ENCODE results near the gene PIK3R3.

PIK3R3 gene

DNA sequence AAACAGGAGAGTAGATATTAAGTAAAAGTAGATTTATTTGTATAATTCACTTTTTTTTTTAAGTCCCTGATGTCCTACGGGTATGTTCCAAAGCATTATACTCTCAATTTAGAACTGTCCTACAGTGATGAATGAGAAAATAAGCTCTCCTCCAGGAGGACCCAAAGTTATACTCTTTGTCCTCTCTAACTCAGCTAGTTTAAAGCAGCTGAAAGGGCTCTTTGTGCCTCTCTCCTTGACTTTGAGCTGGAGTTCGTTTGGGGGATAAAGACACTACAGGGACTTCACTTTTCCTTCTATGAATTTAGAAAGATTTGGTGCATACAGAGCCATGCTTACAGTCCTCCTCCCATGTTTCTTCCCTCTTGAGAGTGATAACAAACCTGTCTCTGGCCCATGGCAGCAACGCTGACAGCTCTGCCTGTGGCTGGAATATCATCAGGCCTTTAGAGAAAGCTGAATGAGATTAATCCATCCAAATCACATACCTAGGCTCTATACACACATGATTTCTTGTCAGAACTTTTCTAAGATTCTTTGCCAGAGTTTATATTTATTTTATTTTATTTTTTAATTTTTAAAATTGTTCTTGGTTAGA, 134.3 kb downstream of the PIK3R3 start:
- Mint-ChIP-seq H3K4me3 (no peak overlapping the region), H3K9me3 (no peaks in the 10 kb centered on the region), H3K27me3 (ENCODE audit: low read depth) (no peaks in the 10 kb centered on the region), H3K27ac (no peak overlapping the region), H3K36me3 (ENCODE audit: low read depth) (peaks cover 9% of the 10 kb centered on the region), H3K4me1 (no peaks in the 10 kb centered on the region)
- TF ChIP-seq, protein P1, sequence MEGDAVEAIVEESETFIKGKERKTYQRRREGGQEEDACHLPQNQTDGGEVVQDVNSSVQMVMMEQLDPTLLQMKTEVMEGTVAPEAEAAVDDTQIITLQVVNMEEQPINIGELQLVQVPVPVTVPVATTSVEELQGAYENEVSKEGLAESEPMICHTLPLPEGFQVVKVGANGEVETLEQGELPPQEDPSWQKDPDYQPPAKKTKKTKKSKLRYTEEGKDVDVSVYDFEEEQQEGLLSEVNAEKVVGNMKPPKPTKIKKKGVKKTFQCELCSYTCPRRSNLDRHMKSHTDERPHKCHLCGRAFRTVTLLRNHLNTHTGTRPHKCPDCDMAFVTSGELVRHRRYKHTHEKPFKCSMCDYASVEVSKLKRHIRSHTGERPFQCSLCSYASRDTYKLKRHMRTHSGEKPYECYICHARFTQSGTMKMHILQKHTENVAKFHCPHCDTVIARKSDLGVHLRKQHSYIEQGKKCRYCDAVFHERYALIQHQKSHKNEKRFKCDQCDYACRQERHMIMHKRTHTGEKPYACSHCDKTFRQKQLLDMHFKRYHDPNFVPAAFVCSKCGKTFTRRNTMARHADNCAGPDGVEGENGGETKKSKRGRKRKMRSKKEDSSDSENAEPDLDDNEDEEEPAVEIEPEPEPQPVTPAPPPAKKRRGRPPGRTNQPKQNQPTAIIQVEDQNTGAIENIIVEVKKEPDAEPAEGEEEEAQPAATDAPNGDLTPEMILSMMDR (IDR thresholded peaks at IDR 0.05; ENCODE audit: unreplicated experiment in 3 of 3), result no peak

DNA sequence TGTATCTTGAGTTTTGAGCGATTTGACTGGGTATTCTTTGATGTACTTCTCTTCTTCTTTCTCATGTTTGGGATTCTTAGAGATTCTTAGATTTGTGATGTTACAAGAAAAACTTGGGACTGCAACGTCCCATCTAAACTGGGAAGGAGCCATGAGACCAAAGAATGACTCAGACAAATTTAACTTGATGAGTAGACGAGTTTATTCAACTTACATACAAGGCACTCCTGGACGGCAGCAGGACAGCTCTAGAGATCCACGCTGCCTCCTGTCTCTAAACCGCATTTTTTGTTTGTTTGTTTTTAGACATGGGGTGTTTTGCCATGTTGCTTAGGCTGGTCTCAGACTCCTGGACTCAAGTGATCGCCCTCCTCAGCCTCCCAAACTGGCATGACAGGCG, 137.1 kb downstream of the PIK3R3 start:
- TF ChIP-seq, protein P1 (IDR thresholded peaks at IDR 0.05; ENCODE audit: unreplicated experiment in 3 of 3), result no peak
- Mint-ChIP-seq H3K36me3 (ENCODE audit: low read depth) (peaks cover 23% of the 10 kb centered on the region), H3K27me3 (ENCODE audit: low read depth) (no peaks in the 10 kb centered on the region), H3K9me3 (peaks cover 8% of the 10 kb centered on the region), H3K4me1 (no peaks in the 10 kb centered on the region), H3K27ac (no peak overlapping the region), H3K4me3 (no peak overlapping the region)

DNA sequence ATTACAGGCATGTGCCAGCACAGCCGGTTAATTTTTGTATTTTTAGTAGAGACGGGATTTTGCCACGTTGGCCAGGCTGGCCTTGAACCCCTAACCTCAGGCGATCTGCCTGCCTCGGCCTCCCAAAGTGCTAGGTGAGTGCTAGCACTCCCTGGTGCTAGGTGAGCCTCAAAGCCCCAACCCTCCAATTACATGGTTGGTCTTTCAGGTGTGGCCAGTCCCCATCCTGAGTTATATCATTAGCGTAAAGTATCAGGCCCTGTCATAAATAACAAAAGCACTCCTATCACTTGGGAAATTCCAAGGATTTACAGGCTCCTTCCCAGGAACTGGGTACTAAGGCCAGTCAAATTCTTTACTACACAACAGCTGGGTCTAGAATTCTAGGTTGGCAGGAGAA, 138.0 kb downstream of the PIK3R3 start:
- Mint-ChIP-seq H3K36me3 (ENCODE audit: low read depth) (peaks cover 22% of the 10 kb centered on the region), H3K27me3 (ENCODE audit: low read depth) (no peaks in the 10 kb centered on the region), H3K9me3 (peaks cover 15% of the 10 kb centered on the region), H3K4me1 (no peaks in the 10 kb centered on the region), H3K27ac (no peak overlapping the region), H3K4me3 (no peak overlapping the region)
- TF ChIP-seq, protein P1 (IDR thresholded peaks at IDR 0.05; ENCODE audit: unreplicated experiment in 3 of 3), result no peak

Data from nephron (organoid).